Activated CD8-positive, alpha-beta T cell treated with anti-CD3 and anti-CD28 coated beads for 36 hours (primary cell): ENCODE results near the gene MBP. TPM values are rescaled to one million over a fixed set of nuclear protein-coding genes. Genes with fewer than 3 reads are reported as not detected.

ENCODE experiments used
- ATAC-seq: fragments of 200-7000 bp; cut with Tn5 transposase; one replicate; pipeline ENCODE4 v1.10.0; 2021; ENCODE audit warnings: mild to moderate bottlenecking, moderate library complexity
- CTCF ChIA-PET: fragments of 350-600 bp; sonication (Branson Sonifier 250); formaldehyde crosslinking; loops from one replicate; lab custom pipeline; 2021; ENCODE audit warnings: antibody characterized with exemption; lab: Charles Lee
- POLR2A ChIA-PET: fragments of 350-600 bp; sonication (Branson Sonifier 250); formaldehyde crosslinking; loops from one replicate; lab custom pipeline; 2021; ENCODE audit warnings: antibody characterized with exemption; lab: Charles Lee
- DNase-seq: peaks from one replicate; pipeline ENCODE4 v3.0.0-alpha.2; 2020
- H3K27ac Mint-ChIP-seq: one replicate; pipeline ENCODE4 v1.8.0; 2021; ENCODE audit warnings: mild to moderate bottlenecking, mixed read lengths
- H3K27me3 Mint-ChIP-seq: one replicate; pipeline ENCODE4 v1.8.0; 2021; ENCODE audit warnings: mixed read lengths
- H3K36me3 Mint-ChIP-seq: one replicate; pipeline ENCODE4 v1.8.0; 2021; ENCODE audit warnings: low read depth, mixed read lengths
- H3K4me1 Mint-ChIP-seq: one replicate; pipeline ENCODE4 v1.8.0; 2021; ENCODE audit warnings: low read depth, mixed read lengths
- H3K4me3 Mint-ChIP-seq: one replicate; pipeline ENCODE4 v1.8.0; 2021; ENCODE audit warnings: mild to moderate bottlenecking, moderate library complexity, mixed read lengths
- H3K9me3 Mint-ChIP-seq: one replicate; pipeline ENCODE4 v1.8.0; 2021; ENCODE audit warnings: mixed read lengths
- intact Hi-C: fragments of 100-400 bp; cut with micrococcal nuclease; formaldehyde crosslinking; loops from one replicate; pipeline ENCODE4 v1.10.0; 2022
- total RNA-seq, 2 experiments: library from RNA; stranded (reverse); gene quantifications; one replicate each; pipeline ENCODE4 v1.2.3, GENCODE V29; 2021
- TF ChIP-seq, protein P1 (sequence below): fragments of 200-600 bp; IDR thresholded peaks from one replicate; pipeline ENCODE4 v1.8.0; 2022; ENCODE audit warnings: antibody characterized with exemption, mild to moderate bottlenecking

Gene MBP
- total RNA-seq, 2 experiments from 2014 or later = 39.9 to 41.5 TPM

DNA sequence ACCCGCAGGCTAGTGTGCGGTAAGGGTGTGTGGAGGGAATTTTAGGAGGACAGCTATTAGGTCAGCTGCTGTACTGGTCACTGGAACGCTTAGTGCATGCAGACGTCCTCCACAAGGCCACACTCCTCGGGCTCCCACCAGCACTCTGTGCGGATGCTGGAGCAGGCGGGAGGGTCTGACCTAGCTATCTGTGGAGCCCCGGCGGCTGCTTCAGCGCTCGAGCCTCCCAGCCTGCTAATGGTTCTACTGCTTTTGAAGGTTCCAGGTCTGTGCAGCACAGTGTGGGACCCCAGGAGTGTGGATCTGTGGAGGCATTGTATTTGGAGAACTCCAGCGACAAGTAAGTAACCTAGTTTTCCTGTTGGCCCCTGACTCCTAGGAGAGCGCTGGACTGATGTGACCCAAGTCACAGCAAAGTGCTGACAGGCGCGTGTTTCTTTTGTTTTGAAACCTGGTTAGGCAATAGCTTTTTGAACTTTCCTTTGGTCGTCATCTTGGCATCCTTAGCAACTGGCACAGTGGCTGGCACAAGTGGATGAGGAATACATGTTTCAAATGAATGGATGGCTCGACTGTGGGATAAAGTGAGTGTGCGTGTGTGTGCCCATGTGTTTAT, 196.8 kb downstream of the MBP start:
- intact Hi-C loops = no loop called here
- Mint-ChIP-seq H3K9me3 (no peaks in the 10 kb centered on the region), H3K27ac (no peak overlapping the region), H3K36me3 (peaks cover 15% of the 10 kb centered on the region), H3K4me3 (no peak overlapping the region), H3K4me1 (no peaks in the 10 kb centered on the region), H3K27me3 (no peaks in the 10 kb centered on the region)
- TF ChIP-seq, protein P1, sequence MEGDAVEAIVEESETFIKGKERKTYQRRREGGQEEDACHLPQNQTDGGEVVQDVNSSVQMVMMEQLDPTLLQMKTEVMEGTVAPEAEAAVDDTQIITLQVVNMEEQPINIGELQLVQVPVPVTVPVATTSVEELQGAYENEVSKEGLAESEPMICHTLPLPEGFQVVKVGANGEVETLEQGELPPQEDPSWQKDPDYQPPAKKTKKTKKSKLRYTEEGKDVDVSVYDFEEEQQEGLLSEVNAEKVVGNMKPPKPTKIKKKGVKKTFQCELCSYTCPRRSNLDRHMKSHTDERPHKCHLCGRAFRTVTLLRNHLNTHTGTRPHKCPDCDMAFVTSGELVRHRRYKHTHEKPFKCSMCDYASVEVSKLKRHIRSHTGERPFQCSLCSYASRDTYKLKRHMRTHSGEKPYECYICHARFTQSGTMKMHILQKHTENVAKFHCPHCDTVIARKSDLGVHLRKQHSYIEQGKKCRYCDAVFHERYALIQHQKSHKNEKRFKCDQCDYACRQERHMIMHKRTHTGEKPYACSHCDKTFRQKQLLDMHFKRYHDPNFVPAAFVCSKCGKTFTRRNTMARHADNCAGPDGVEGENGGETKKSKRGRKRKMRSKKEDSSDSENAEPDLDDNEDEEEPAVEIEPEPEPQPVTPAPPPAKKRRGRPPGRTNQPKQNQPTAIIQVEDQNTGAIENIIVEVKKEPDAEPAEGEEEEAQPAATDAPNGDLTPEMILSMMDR = no peak
- DNase-seq = no peak
- POLR2A ChIA-PET = no interaction called here
- ATAC-seq = no peak
- CTCF ChIA-PET = no interaction called here

GRCh38 chr18:76932026-76932819, 200.4 kb downstream of the MBP start:
- Mint-ChIP-seq H3K27ac (no peak overlapping the region), H3K9me3 (no peaks in the 10 kb centered on the region), H3K4me1 (no peaks in the 10 kb centered on the region), H3K4me3 (no peak overlapping the region), H3K36me3 (peaks cover 24% of the 10 kb centered on the region), H3K27me3 (no peaks in the 10 kb centered on the region)
- POLR2A ChIA-PET = no interaction called here
- ATAC-seq = no peak
- CTCF ChIA-PET = interaction anchor here (1.3 to 2.8 kb wide), 3 partner anchors 10 to 52 kb away, joined by 4 to 6 read pairs (median 5); no protein-coding TSS in a partner anchor
- intact Hi-C loops = no loop called here
- DNase-seq = no peak
- TF ChIP-seq, protein P1 = no peak

DNA sequence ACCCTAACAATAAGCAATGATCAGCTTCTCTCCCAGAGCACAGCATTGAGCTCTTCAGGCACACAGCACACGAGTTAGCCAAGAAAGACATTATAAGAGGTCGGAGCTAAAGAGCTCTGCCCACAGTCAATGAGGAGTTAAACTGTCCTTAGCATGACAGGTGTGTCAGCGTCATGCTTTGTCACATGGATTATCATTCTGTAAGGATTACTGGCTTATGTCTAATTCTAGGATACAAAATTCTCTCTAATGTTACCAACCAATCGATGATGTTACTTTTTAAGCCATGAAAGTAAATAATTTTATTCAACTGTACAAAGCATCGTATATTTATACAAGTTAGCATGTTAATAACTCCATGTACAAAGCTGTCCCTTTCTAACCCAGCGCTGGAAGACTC, 201.4 kb downstream of the MBP start:
- intact Hi-C loops = no loop called here
- Mint-ChIP-seq H3K9me3 (no peaks in the 10 kb centered on the region), H3K4me3 (no peak overlapping the region), H3K27me3 (no peaks in the 10 kb centered on the region), H3K27ac (no peak overlapping the region), H3K36me3 (peaks cover 21% of the 10 kb centered on the region), H3K4me1 (no peaks in the 10 kb centered on the region)
- CTCF ChIA-PET = interaction anchor here (1.3 to 2.8 kb wide), 3 partner anchors 9 to 53 kb away, joined by 4 to 6 read pairs (median 5); no protein-coding TSS in a partner anchor
- POLR2A ChIA-PET = no interaction called here
- ATAC-seq = no peak
- TF ChIP-seq, protein P1 = no peak
- no peak for DNase-seq

Other genes starting within 250 kb of the MBP start
- gene GALR1, start 117.1 kb upstream of the MBP start, total RNA-seq = not detected